Activated CD4-positive, alpha-beta T cell treated with anti-CD3 and anti-CD28 coated beads for 48 hours (primary cell): ENCODE measurements around the gene POT1.
A peak's percentile ranks its signal among the peaks of the same experiment; 100 is the strongest.

Experiments used
- DNase-seq: peaks from one replicate; pipeline ENCODE4 v3.0.0-alpha.2; 2020

POT1 gene

DNA sequence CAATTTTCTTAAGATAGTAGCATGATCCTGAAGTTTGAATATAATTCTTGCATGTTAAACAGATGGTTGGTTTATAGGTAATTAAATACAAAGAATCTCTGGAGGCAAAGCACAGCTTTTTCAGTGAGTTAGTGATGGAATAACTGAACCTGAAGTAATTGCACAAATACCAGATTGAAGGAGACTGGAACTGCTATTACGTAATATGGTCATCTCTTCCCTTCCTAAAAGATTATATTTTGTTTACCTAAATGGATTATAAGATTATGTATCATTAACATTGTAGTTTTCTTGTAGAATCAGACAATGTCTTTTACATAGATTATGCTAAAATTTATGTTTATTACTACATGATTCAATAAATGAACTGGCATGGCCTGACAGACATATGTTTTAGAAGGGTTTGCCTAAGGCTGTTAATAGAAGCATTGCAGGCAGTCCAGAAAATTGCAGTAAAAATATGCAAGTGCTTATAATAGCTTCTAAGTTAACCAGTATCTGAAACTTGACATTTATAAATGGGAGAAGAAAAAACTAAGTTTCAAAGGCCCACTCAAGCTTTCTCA, 128.2 kb downstream of the POT1 start:
- no peak for DNase-seq

DNA sequence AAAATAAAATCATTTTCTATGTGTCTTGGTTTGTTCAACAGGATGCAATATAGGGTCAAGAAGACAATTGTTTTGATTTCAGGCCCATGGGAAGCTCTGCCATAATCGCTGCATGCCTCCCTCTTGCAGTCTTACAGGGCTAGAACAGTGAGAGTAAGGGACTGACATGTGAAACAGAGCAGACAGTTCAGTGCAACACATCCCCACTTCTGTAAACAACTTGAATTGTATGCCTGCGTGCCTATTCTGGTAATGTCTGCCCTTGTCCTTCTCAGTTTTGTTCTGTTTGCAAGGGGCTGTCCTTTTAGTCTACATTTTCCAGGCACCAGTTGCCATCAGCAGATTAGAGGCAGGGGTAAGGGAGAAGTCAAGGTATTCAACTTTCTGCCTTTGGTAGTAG, 129.2 kb downstream of the POT1 start:
- no peak for DNase-seq

DNA sequence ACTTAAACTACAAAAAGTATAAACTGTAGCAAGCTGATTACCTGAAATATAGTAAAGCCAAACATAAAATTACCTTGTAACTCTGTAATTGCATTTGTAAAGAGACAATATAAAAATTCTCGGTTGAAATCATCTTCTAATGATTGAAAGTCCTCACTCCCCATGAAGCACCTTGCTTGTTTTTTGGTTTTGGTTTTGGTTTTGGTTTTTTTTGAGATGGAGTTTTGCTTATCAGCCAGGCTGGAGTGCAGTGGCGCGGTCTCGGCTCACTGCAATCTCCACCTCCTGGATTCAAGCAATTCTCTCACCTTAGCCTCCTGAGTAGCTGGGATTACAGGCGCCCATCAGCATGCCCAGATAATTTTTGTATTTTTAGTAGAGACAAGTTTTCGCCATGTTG, 130.2 kb downstream of the POT1 start:
- no peak for DNase-seq

DNA sequence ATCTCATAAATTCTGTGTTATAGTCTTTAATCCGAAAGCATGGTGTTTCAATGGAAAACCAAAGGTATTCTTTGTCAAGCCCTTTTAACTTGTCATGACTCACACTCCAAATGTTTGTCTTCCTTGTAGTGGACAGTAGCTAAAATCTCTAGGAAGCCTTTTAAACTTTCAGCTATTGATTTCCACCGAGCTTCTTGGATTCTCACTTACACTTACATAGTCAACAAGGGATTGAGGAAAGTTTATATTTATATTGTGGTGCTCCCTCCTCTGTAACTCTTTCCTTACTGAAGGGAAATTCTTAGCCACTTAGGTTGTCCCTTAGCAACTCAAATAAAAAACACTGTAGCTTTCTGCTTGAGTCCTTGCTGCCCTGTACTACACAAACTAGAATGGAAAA, 132.9 kb downstream of the POT1 start:
- no peak for DNase-seq

DNA sequence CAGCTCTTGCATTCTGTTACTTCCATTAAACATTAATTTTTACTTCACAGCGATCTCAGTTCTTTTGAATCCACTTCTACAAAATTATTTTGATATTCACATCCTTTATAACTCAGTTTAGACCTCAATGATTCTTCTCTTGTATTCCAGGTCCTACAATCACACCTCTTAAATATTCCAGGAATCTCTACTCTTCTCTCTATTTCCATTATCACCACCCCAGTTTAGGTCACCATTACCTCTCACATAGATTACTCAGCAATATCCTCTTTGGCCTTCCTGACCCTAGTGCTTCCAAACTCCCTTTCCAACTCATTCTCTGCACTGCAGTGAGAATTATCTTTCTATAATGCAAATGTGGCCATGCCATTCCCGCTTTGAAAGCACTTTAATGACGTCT, 136.9 kb downstream of the POT1 start:
- no peak for DNase-seq

DNA sequence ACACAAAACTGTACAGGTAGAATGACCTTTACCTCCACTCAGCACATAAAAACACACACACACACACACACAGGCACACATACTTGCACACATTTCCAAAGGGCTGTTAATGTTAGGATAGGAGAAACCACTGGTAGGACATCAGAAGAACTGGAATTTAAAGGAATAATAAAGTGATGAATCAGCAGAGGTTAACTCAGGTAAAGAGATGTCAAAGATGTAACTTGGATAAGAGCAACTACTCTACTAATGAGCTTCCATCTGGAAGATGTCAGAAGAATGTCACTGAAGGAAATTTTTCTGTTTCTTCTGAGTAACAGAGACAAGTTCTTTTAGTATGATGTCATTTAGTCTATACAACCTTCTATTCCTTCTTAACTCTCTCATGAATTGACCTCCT, 137.6 kb downstream of the POT1 start:
- DNase-seq, result no peak

DNA sequence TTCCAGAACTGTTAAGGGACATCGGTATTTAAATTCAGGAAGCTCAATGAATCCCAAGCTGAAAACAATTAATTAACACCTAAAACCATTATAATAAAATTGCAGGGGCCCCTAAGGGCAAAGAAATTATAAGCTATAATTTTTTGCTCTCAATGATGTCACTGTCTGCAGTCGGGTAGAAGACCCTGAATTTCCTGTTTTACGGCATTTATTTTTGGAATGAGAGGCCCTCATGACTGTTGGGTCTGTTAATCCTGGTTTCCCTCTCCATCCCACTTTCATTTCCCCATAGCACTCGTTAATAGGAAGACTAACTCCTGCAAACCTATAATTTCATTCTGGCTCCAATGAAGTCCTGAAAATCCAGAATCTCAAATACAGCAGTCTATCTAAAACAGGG, 138.2 kb downstream of the POT1 start:
- DNase-seq, result no peak

DNA sequence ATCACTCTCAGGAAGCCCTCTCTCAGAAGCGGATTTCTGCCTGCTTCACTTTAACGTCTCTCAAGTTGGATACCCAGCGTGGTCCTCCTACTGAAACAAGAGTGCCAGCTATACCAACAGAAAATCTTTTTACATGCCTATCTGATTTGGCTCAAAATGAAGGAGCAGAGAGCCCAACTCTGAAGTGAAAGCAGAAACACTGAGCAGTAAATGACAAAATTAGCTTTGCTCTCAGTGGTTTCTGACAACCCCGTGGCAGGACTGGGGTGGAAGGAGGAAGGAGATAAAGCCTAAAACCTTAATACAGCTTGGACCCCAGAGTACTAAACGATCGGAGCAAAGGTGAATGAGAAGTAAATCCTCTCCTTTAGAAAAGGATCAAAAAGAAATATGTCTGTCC, 139.0 kb downstream of the POT1 start:
- DNase-seq, result no peak

DNA sequence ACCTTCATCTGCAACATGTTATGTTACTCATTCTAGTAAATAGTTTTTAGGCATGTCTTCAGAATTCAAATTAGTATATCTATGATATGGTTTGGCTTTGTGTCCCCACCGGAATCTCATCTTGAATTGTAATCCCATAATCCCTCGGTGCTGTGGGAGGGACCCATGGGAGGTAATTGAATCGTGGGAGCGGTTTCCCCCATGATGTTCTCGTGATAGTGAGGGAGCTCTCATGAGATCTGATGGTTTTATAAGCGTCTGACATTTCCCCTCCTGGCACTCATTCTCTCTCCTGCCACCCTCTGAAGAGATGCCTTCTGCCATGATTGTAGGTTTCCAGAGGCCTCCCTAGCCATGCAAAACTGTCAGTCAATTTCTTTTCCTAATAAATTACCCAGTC, 143.6 kb downstream of the POT1 start:
- DNase-seq, result no peak

DNA sequence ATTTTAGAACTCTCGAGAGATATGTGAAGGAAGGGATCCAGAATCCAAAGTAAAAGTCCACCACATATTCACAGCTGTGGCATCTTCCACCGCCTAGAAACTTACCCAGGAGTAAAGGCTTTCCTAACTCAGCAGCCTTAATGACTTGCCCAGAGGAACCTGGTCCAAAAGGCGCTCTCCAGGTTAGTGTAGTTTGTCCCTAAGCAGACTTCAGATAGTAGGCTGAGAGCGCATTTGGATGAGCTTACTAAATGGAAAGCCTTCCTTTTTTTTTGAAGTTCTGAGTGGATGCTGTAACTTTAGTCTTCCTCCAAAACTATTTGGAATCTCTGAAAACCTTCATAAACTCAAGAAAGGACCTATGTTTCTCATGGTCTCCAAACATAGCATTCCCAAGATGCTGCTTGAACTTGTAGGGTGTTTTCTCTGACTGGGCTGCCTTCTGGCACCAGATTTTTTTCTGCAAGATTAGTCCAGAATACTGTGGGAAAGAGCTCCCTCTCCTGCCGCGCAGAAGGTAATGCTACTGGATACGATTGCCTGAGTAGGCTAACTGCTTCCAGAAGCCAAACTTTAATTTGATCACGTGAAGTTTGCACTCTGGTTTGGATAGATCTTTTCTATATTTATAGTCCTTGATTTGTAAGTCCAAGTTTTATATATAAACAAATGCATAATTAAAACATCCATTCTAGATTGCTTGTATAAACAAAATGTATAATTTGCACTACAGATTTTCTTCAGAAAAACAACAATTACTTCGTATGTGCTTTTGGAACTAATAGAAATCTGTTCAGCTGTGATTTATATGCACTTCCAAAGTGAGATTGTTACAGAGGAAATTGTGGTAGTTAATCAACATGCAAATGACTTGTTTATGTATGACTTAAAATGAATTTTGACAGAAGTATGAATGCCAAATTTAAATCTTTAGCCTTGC, 144.5 kb downstream of the POT1 start:
- DNase-seq, result peak; percentile 24

DNA sequence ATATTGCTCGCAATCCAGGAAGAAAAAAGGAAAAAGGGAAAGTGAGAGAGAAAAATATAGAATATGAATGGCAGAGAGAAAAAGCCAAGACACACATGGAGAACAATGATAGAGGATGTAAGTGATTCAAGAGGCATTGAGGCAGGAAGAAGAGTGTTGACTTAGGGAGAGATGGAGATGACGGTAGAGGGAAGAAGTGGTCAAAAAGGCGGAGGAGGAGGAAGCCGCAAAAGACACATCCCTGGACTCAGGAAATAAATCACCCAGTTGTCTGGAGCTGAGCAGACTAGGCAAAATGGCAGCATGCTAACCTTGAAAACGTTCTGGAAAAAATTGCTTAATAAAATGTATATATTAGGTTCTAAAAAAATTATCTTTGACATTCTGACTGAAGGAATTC, 146.4 kb downstream of the POT1 start:
- DNase-seq, result no peak

DNA sequence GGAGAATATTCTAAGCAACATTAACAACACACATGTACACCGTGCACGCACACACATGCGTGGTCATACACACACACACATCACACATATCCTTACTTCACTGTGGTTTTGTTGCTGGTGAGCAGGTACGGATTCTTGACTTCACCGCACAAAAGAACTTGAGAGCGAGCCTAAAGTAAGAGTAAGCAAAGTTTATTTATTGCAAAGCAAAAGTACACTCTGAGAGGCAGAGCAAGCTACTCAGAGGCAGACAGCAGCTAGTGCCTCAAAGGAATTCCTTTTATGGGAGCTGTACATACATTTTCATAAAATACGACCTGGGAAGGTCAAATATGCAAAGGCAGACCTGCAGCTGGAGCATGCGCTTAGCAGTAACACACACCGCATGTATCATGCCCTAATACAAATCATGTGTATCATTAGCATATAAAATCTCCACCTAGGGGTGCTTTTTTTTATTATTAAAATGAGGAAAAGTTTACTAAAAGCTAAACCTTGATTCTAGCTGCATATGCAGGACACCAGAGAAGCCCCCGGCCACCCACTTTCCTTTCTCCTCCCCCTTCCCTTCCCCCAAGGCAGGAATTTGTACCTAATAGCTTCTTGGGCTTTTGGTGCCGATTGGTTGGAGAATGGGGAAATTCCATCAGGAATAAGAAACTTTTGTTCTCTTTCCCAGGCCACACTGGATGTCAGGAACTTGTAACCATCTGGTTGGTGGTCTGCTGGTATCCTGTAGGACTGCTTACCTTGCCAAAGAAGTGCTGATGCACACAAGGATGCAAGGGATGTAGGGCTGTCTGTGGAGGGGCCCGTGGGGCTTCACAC, 147.5 kb downstream of the POT1 start:
- DNase-seq, result no peak

DNA sequence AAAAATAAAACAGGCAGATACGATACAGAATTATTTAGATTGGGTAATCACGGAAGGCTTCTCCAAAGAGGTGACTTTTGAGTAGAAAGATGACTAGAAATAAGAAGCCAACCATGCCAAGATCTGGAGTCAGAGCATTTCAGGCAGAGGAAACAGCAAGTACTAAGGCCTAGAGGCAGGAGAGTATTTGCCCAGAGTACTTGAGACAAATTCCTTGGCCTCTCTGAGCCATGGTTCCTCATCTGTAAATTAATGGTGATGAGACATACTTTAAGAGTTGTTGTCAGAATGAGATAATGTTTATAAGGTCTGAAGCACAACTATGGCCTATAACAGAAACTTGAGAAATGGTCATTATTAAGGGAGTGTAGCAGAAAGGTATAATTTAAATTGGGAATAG, 148.2 kb downstream of the POT1 start:
- DNase-seq, result no peak

DNA sequence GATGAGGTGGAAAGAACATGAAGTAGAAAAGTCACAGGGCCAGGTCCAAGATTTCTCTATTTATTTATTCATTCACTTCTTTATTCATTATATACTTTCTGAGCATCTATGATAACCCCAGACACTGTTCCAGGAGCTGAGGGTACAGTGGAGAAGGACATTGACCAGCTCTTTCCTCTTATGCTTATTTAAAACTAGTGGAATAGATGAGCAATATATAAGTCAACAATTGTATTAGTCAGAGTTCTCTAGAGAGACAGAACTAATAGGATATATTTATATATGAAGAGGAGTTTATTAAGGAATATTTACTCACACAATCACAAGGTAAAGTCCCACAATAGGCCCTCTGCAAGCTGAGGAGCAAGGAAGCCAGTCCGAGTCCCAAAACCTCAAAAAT, 149.0 kb downstream of the POT1 start:
- no peak for DNase-seq

DNA sequence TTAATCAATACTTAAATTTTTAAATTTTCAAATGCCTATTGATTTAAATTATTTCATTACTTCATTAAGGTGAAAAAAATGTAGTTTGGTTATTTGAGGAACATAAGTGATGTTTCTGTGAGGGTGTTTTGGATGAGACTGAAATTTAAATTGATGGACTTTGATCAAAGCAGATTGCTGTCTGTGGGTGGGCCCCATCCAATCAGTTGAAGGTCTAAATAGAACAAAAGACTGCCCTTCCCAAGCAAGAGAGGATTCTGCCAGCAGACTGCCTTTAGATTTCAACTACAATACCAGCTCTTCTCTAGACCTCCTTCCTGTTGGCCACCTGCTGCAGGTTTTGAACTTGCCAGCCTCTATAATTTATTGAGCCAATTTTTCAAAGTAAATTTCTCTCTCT, 149.6 kb downstream of the POT1 start:
- no peak for DNase-seq

DNA sequence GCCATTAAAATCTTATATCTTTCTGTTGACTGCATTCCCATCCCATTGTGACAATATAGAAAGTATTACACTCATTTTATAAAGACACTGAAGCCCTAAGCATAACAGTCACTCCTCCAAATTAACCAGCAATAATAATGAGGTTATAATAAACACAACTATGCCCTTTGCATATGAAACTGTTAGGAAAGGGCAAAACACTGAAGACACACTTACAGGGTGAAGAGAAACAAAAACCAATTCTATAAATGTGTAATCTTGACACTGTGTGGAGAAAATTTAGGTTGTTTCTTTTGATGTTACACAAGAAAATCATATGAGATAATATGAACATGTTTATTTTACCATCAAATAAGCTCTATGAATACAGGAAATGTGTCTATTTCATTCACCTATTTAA, 150.0 kb downstream of the POT1 start:
- DNase-seq, result no peak

DNA sequence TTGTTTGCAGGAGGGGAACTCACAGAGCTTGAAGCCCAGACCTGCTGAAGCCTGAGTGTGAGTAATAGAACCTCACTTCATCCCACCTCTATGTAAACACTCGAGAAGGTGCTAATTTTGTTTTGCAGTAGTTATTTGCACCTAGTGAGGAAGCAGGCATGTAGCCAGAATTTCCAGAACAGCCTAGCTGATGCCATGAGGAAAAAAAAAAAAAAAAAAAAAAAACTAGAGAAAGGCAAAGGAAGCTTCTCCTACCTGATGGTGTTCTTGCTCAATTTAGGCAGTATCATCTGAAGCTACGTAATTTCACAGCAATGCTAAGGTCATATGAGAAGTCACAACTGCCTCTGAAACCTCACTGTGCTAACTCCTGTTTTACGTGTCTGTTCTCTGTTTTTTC, 150.4 kb downstream of the POT1 start:
- DNase-seq, result no peak

DNA sequence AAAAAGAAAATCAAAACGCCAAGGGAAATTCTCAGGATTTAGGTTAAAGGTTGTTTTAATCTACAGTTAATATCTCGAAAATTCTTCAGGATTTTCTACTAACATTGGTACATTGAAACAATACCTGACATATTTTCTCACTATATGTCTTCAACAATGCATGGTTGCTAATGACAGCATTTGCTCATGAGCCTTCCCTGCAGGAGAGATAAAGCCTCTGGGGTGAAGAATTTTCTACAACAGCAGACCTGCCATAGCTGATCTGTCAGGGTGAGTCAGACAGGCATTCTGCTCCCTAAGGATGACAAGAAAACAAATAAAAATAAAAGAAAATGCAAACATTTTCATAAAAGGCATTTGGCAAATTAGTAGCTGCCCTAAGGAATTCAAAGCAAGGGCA, 152.4 kb downstream of the POT1 start:
- DNase-seq, result no peak

DNA sequence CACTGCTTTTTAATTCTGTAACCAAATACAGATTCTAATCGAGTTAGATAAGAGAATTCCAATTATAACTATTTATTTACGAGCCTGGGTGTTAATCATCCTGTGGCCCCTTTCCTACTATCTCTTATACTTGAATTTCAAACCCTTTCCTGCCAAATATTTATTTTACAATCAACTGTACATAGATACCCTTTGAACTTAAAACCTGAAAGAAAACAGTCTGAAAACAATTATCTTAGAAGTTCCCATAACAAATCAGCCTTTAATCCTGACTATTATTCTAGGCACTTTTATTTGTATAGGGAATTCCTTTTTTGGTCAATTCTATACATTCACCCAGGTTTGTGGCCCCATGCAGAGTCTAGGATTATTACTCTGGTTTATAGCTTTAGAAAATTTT, 153.5 kb downstream of the POT1 start:
- DNase-seq, result no peak

DNA sequence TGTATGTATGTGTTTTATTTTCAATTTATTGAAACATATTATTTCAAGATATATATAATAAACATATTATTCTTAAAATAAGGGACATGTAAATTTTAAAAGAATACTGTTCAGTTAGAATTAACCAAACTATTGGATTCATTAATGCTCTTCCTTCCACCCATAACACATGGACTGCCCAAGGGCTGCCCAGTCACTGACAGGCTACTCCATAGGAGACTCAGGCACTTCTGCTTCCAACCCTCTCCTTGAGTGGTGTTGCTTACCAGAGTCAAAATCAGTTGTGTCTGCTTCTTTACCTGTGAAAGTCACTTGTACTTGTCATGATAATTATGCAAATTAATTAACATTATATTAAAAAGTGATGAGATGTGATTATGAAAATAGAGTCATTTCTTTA, 154.2 kb downstream of the POT1 start:
- no peak for DNase-seq

DNA sequence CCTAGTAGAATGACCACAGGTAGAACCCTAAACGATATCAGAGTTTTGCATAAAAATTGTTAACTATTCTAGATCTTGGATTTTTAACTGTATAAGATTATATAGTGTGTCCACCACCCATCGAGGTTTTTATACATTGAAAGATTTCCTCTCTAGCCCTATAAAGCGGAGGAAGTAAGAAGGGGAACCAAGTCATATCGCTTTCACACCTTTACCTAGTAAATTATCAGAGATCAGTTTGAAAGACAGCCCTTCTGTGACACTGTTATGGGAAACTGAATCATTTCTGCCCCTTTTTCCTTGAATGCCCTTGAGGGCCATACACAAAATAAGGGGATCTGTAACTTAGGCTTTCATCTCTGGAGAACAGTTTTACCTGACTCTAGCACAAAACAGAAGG, 155.7 kb downstream of the POT1 start:
- DNase-seq, result no peak

DNA sequence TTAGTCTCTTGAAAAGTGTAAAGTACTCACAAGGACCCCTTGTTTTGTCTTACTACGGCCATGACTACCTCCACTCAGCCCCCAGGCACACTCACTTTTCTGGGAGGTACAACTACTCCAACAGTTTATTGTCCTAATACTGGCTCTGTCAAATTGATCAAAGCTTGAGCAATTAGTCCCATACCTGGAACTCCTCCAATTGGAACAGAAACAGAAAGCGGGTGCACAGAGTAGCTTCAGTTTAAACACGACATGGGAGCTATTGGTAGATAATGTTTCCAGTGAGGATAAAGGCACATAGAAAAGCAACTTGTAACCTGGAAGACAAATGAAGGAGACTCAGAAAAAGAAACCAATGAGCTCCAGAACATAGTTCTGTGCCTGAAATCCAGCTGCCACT, 156.3 kb downstream of the POT1 start:
- no peak for DNase-seq
